Choroid plexus epithelial cell (primary cell): ENCODE results near the gene SCYL1.

Source experiments
- DNase-seq: peaks from one replicate; pipeline ENCODE4 v3.0.0-alpha.2; 2010; ENCODE audit warnings: low read depth
- H3K4me3 ChIP-seq: 2 replicates; pipeline ENCODE4 v1.5.1; 2011; ENCODE audit warnings: low read depth, mild to moderate bottlenecking, control low read depth, low read length, moderate library complexity
- CTCF ChIP-seq: conservative IDR thresholded peaks from 2 replicates; pipeline ENCODE4 v1.5.1; 2011; ENCODE audit warnings: low read depth, mild to moderate bottlenecking, control low read depth, inconsistent platforms, low read length, moderate library complexity

The SCYL1 gene

GRCh38 chr11:65541093-65541982 is 16.5 kb downstream of the SCYL1 start:
- H3K4me3 ChIP-seq, result peak overlapping the region; percentile 55
- no peak for TF ChIP-seq CTCF
- DNase-seq, result no peak

DNA sequence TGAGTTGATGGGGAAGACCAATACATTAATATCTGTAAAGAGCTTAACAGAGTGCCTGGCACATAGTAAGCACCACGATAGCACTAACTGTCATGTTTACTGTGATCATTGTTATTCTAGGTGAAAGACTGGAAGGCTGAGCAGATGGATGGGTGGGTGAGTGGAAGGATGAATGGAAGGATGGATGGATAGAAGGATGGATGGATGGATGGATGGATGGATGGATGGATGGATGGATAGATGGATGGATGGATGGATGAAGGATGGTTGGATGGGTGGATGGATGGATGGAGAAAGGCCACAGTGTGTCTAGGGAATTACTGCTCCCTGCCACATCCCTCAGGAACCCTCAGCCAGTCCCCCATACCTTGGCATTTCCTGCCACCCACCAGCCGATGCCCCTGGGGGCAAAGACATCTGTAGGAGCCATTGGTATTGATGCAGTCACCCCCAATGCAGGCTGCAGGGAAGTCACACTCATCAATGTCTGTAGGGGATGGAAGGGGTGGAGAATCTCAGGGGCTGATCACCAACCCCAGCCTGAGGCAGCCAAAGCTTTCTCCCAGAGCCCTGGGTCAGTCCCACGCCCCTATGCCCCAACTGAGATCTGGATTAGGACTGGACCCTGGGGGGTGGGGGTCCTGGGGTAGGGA is 18.0 kb downstream of the SCYL1 start:
- TF ChIP-seq CTCF, result no peak
- H3K4me3 ChIP-seq, result no peak overlapping the region

GRCh38 chr11:65545853-65546216 is 21.0 kb downstream of the SCYL1 start:
- DNase-seq, result no peak
- H3K4me3 ChIP-seq, result no peak overlapping the region
- no peak for TF ChIP-seq CTCF

More for the DNA sequence above, 18.0 kb downstream of the SCYL1 start:
- no peak for DNase-seq

- no peak for DNase-seq
- no peak for TF ChIP-seq CTCF
- no peak overlapping the region for H3K4me3 ChIP-seq
These were observed 21.5 kb downstream of the SCYL1 start for GRCh38 chr11:65546217-65546958.

- DNase-seq, result no peak
- H3K4me3 ChIP-seq, result no peak overlapping the region
- no peak for TF ChIP-seq CTCF
These were observed 22.7 kb downstream of the SCYL1 start for GRCh38 chr11:65547446-65548125.

GRCh38 chr11:65548395-65548794 is 23.5 kb downstream of the SCYL1 start:
- no peak for TF ChIP-seq CTCF
- no peak for DNase-seq

More at GRCh38 chr11:65548395-65548794, 23.5 kb downstream of the SCYL1 start:
- H3K4me3 ChIP-seq, result no peak overlapping the region
